Esophagus squamous epithelium (tissue), 4 donors: ENCODE data around the gene PRSS36.

Experiments used
- CTCF ChIP-seq, 6 experiments: fragments of 450-650 bp in 4 of 6; fragments of 200-600 bp in 2 of 6; sonication (generic) in 2 of 6; IDR thresholded peaks; one replicate each; pipeline ENCODE4 v1.5.1; 2016 to 2019; ENCODE audit warnings: antibody characterized with exemption in 6 of 6, mild to moderate bottlenecking in 4 of 6, moderate library complexity in 4 of 6
- POLR2A ChIP-seq, 4 donors: fragments of 450-650 bp; IDR thresholded peaks; one replicate each; pipeline ENCODE4 v1.6.1; 2017; ENCODE audit warnings: antibody characterized with exemption in 4 of 4, mild to moderate bottlenecking in 4 of 4, moderate library complexity in 3 of 4

DNA sequence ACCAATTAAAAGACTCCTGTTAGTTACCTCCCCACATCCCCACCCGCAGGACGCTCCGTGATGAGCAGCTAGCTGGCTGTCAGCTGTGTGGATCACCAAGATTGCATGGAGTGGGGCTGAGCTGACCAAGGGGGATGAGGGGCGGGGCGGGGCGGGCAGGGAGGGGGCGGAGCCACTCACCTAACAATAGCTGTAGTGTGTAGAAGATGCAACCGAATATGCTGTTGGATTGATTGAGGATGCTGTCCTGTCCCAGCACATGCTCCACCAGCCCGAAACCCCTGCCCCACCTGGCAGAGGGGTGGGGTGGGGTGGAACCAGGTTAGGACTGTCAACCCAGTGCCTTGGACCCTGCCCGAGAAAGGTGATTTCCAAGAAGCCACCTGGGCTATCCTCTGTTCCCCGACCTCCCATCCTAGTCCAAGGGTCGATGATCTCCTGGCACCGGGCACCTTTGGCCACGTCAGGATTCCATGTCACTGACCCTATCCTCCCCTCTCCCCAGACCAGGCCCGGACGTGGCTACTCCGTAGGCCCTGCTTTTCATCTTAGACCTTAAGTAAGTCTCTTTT is 56.6 kb downstream of the PRSS36 start:
- TF ChIP-seq CTCF (IDR thresholded peaks at IDR 0.05): no peak
- no peak for TF ChIP-seq POLR2A (IDR thresholded peaks at IDR 0.05)
